AG04450 (cell line): ENCODE data around the gene TXNIP. TPM values are rescaled to one million over a fixed set of nuclear protein-coding genes. Genes with fewer than 3 reads are reported as not detected.

Source experiments
- CTCF ChIA-PET: fragments of 300-600, 350-600 bp; formaldehyde crosslinking; extraction: SDS; loops from one replicate; lab custom pipeline; 2022; ENCODE audit warnings: antibody characterized with exemption, inconsistent platforms; lab: Charles Lee
- POLR2A ChIA-PET: fragments of 350-600 bp; formaldehyde crosslinking; extraction: SDS; loops from one replicate; lab custom pipeline; 2021; ENCODE audit warnings: antibody characterized with exemption, inconsistent platforms; lab: Yijun Ruan, JAX
- DNase-seq: peaks from one replicate; pipeline ENCODE4 v3.0.0-alpha.2; 2011; ENCODE audit warnings: low read depth, low spot score
- H3K27ac ChIP-seq: one replicate; pipeline ENCODE4 v1.5.1; 2012; ENCODE audit warnings: low read depth, low read length, control low read depth
- H3K27me3 ChIP-seq: one replicate; pipeline ENCODE4 v1.6.0; 2012; ENCODE audit warnings: low read length; ENCODE audit not compliant: control insufficient read depth, insufficient read depth
- H3K4me3 ChIP-seq: 2 replicates; pipeline ENCODE4 v1.5.1; 2011; ENCODE audit warnings: mild to moderate bottlenecking, low read depth, low read length, control low read depth
- H3K9me3 ChIP-seq: 2 replicates; pipeline ENCODE4 v1.5.1; 2012; ENCODE audit warnings: low read length; ENCODE audit not compliant: control insufficient read depth, insufficient read depth
- CTCF ChIP-seq: IDR thresholded peaks from 2 replicates; pipeline ENCODE4 v1.5.1; 2011; ENCODE audit warnings: low read depth, low read length, control low read depth, inconsistent platforms
- polyA plus RNA-seq: library from polyadenylated mRNA; depleted of rRNA; stranded (reverse); fragments of >200 nt; gene quantifications from 2 replicates; pipeline ENCODE4 v1.2.3, GENCODE V29; 2011

Gene TXNIP
- polyA plus RNA-seq, 1 experiment = 229 TPM

GRCh38 chr1:145985502-145986439 is 10.6 kb downstream of the TXNIP start:
- Histone ChIP-seq H3K27ac (peak overlapping the region; percentile 77), H3K27me3 (no peaks in the 10 kb centered on the region), H3K4me3 (no peak overlapping the region), H3K9me3 (no peaks in the 10 kb centered on the region)
- DNase-seq = no peak
- ChIA-PET CTCF (interaction anchor here (0.6 to 2.3 kb wide), 3 partner anchors 8 to 46 kb away, joined by 3 to 7 read pairs (median 6); no protein-coding TSS in a partner anchor), POLR2A (no interaction called here)
- TF ChIP-seq CTCF = no peak

GRCh38 chr1:145985129-145985501 is 11.3 kb downstream of the TXNIP start:
- ChIA-PET POLR2A (no interaction called here), CTCF (interaction anchor here (1.3 kb wide), 1 partner anchor 58 kb away, joined by 3 read pairs; no protein-coding TSS in a partner anchor)
- no peaks in the 10 kb centered on the region for H3K9me3 ChIP-seq
- H3K27ac ChIP-seq = peak overlapping the region; percentile 77
- no peak for DNase-seq
- no peak overlapping the region for H3K4me3 ChIP-seq
- H3K27me3 ChIP-seq = no peaks in the 10 kb centered on the region
- no peak for TF ChIP-seq CTCF

- Histone ChIP-seq H3K4me3 (no peak overlapping the region), H3K27me3 (no peaks in the 10 kb centered on the region), H3K27ac (no peak overlapping the region), H3K9me3 (no peaks in the 10 kb centered on the region)
- TF ChIP-seq CTCF = no peak
- ChIA-PET CTCF (interaction anchor here (0.6 to 1.3 kb wide), 2 partner anchors 57 to 139 kb away, joined by 3 to 8 read pairs; partner anchors contain the start of gene NUDT17), POLR2A (no interaction called here)
- DNase-seq = no peak
These were observed 12.2 kb downstream of the TXNIP start for GRCh38 chr1:145983960-145984830.

- POLR2A ChIA-PET = no interaction called here
- CTCF ChIA-PET = no interaction called here
- DNase-seq = no peak
These were observed 13.1 kb downstream of the TXNIP start for GRCh38 chr1:145983206-145983675.

More at GRCh38 chr1:145983206-145983675, 13.1 kb downstream of the TXNIP start:
- Histone ChIP-seq H3K9me3 (no peaks in the 10 kb centered on the region), H3K4me3 (no peak overlapping the region), H3K27me3 (no peaks in the 10 kb centered on the region), H3K27ac (no peak overlapping the region)
- no peak for TF ChIP-seq CTCF
